SK-N-SH (cell line): ENCODE measurements around the gene DNAH9.
"Not testable (repeated sequence)": the region's sequence is repeated elsewhere in the genome, so short reads cannot be mapped to it uniquely, and the experiment has no call there.

Experiments
- CHD2 ChIP-seq: fragments of 150-350 bp; IDR thresholded peaks from 2 replicates; pipeline ENCODE4 v1.6.1; 2018; ENCODE audit warnings: low read length; ENCODE audit not compliant: partially characterized antibody
- FOXM1 ChIP-seq: IDR thresholded peaks from 2 replicates; pipeline ENCODE4 v1.4.0; 2012; ENCODE audit warnings: low read depth, mild to moderate bottlenecking
- NRF1 ChIP-seq: IDR thresholded peaks from 2 replicates; pipeline ENCODE4 v1.6.1; 2012; ENCODE audit warnings: low read depth, mild to moderate bottlenecking, low read length
- POLR2AphosphoS5 ChIP-seq: IDR thresholded peaks from 2 replicates; pipeline ENCODE4 v1.6.1; 2012; ENCODE audit warnings: low read depth, low read length
- SIN3A ChIP-seq: IDR thresholded peaks from 2 replicates; pipeline ENCODE4 v1.6.1; 2012; ENCODE audit warnings: low read depth, mild to moderate bottlenecking, low read length, moderate library complexity, borderline replicate concordance
- SMC3 ChIP-seq: IDR thresholded peaks from 2 replicates; pipeline ENCODE4 v1.6.1; 2012; ENCODE audit warnings: low read depth, low read length, improper control_type of control experiment
- YY1 ChIP-seq: IDR thresholded peaks from 2 replicates; pipeline ENCODE4 v1.4.0; 2012; ENCODE audit warnings: low read depth, mild to moderate bottlenecking
- TF ChIP-seq, protein P1 (sequence below): fragments of 200-600 bp; sonication (generic); IDR thresholded peaks from 2 replicates; pipeline ENCODE4 v1.6.1; 2017; ENCODE audit warnings: antibody characterized with exemption, mild to moderate bottlenecking, moderate library complexity
- TF ChIP-seq, protein P2 (sequence below): IDR thresholded peaks from 2 replicates; pipeline ENCODE4 v1.6.1; 2012; ENCODE audit warnings: mild to moderate bottlenecking, low read depth, low read length, moderate library complexity

DNA sequence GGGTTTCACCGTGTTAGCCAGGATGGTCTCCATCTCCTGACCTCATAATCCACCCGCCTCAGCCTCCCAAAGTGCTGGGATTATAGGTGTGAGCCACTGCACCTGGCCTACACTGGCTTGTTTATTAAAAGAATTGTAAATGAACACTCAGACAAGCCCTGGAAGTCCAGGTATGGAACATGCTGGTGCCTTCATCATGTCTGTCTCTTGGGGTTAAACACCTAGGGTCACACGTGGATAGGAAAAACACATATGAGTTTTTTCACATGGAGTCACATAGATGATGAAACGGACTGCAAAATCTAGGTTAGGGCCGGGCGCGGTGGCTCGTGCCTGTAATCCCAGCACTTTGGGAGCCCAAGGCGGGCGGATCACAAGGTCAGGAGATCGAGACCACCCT is 344.8 kb downstream of the DNAH9 start:
- not testable (repeated sequence) for TF ChIP-seq CHD2, POLR2AphosphoS5, YY1, SIN3A, FOXM1, NRF1, SMC3
- TF ChIP-seq, protein P1, sequence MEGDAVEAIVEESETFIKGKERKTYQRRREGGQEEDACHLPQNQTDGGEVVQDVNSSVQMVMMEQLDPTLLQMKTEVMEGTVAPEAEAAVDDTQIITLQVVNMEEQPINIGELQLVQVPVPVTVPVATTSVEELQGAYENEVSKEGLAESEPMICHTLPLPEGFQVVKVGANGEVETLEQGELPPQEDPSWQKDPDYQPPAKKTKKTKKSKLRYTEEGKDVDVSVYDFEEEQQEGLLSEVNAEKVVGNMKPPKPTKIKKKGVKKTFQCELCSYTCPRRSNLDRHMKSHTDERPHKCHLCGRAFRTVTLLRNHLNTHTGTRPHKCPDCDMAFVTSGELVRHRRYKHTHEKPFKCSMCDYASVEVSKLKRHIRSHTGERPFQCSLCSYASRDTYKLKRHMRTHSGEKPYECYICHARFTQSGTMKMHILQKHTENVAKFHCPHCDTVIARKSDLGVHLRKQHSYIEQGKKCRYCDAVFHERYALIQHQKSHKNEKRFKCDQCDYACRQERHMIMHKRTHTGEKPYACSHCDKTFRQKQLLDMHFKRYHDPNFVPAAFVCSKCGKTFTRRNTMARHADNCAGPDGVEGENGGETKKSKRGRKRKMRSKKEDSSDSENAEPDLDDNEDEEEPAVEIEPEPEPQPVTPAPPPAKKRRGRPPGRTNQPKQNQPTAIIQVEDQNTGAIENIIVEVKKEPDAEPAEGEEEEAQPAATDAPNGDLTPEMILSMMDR: not testable (repeated sequence)
- TF ChIP-seq, protein P2, sequence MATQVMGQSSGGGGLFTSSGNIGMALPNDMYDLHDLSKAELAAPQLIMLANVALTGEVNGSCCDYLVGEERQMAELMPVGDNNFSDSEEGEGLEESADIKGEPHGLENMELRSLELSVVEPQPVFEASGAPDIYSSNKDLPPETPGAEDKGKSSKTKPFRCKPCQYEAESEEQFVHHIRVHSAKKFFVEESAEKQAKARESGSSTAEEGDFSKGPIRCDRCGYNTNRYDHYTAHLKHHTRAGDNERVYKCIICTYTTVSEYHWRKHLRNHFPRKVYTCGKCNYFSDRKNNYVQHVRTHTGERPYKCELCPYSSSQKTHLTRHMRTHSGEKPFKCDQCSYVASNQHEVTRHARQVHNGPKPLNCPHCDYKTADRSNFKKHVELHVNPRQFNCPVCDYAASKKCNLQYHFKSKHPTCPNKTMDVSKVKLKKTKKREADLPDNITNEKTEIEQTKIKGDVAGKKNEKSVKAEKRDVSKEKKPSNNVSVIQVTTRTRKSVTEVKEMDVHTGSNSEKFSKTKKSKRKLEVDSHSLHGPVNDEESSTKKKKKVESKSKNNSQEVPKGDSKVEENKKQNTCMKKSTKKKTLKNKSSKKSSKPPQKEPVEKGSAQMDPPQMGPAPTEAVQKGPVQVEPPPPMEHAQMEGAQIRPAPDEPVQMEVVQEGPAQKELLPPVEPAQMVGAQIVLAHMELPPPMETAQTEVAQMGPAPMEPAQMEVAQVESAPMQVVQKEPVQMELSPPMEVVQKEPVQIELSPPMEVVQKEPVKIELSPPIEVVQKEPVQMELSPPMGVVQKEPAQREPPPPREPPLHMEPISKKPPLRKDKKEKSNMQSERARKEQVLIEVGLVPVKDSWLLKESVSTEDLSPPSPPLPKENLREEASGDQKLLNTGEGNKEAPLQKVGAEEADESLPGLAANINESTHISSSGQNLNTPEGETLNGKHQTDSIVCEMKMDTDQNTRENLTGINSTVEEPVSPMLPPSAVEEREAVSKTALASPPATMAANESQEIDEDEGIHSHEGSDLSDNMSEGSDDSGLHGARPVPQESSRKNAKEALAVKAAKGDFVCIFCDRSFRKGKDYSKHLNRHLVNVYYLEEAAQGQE: not testable (repeated sequence)
